HG03135 (cell line): Measurements from ENCODE around the gene TMX4.
"Not testable (repeated sequence)": the region's sequence is repeated elsewhere in the genome, so short reads cannot be mapped to it uniquely, and the experiment has no call there.

Source experiments
- ATAC-seq: cut with Tn5 transposase; IDR thresholded peaks from one replicate; pipeline ENCODE4 v1.9.1; 2021; ENCODE audit warnings: mild to moderate bottlenecking, moderate library complexity; ENCODE audit not compliant: unreplicated experiment

Gene TMX4

GRCh38 chr20:7974785-7975435 is 44.7 kb downstream of the TMX4 start:
- no peak for ATAC-seq

- ATAC-seq, result no peak
These were observed 47.9 kb downstream of the TMX4 start for GRCh38 chr20:7971536-7972280.

- no peak for ATAC-seq
These were observed 52.2 kb downstream of the TMX4 start for GRCh38 chr20:7967199-7967844.

DNA sequence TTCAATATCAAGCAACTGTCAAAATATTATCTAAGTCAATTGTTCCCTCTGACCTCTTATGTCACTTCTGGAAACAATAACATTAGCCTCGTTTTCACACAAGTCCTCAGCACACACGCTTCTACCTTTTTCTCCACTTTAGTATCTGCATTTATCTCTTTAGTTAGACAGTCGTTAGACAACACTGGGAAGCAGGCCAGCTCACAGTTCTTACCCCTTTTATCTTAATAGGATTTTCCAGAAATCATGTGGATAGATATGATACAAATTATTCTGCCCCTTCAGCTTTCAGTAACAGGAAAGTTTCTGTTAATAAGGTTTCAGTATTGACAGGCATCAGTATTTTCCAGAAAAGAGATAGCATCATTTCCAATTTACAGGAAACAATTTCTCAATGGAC is 53.4 kb downstream of the TMX4 start:
- ATAC-seq, result no peak

- ATAC-seq, result no peak
These were observed 60.1 kb downstream of the TMX4 start for GRCh38 chr20:7959484-7959883.

- ATAC-seq, result not testable (repeated sequence)
These were observed 63.0 kb downstream of the TMX4 start for GRCh38 chr20:7956561-7956960.

DNA sequence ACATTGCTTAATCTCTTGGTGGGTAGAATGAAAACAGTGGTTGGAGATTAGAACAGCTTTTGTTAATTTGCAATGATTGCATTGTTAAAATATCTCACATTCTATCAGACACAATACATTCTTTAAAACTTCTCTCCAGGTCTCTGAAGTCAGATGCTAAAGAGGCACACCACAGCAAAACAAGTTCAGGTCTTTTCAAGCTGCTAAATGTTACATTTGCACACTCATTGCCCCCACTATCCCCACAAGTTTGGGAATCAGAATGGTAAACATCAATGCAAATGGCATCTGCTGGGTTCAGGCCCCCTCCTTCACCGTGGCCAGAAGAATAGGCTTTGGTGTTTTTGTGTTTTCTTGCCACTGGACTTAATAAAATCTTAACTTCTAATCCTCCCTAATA is 69.2 kb downstream of the TMX4 start:
- no peak for ATAC-seq

GRCh38 chr20:7943891-7944290 is 75.7 kb downstream of the TMX4 start:
- ATAC-seq, result no peak

- ATAC-seq, result no peak
These were observed 79.2 kb downstream of the TMX4 start, which contains the start of gene HAO1 for GRCh38 chr20:7940341-7940740. Gene HAO1, minus strand, starts transcription at chr20:7940458. Its CDS starts 36 bp downstream, at chr20:7940422.

GRCh38 chr20:7939663-7940062 is 79.9 kb downstream of the TMX4 start:
- ATAC-seq, result no peak

DNA sequence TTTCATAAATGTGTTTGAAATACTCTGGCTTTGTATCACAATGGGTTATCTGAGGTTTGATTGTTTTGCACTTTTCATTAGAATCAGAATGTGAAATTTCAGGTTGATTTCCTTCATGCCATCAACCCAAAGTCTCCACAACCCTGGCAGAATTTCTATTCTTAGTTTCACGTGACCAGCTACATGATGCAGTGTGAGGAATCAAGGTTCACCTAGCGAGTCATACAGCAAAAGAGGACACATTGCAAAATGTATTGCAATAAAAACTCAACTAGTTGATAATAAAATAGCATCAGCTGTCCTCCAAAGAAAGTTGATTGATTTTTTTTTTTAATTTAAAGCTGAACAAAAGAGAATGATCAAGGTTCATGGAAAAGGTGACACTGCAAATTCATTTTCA is 81.5 kb downstream of the TMX4 start:
- no peak for ATAC-seq

- ATAC-seq, result no peak
These were observed 82.2 kb downstream of the TMX4 start for GRCh38 chr20:7937328-7937727.

DNA sequence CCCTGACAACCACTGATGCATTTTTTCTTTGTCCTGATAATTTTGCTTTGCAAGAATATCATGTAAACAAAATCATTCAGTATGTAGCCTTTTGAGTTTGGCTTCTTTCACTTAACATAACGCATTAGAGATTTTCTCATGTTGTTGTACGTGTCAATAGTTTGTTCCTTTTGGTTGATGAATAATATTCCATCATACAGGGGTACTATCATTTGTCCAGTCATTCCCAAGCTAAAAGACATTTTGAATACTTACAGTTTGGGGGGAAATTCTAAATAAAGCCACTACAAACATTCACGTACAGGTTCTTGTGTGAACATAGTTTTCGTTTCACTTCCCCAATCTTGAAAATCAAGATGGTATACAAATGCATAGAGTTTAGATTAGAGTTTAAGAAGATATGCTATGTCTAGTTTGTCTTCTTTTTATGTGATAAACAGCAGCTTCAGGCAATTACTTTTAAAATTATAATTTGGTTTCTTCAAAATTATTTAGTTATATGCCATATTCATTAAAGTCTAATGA is 84.5 kb downstream of the TMX4 start:
- peak; percentile 72 for ATAC-seq

DNA sequence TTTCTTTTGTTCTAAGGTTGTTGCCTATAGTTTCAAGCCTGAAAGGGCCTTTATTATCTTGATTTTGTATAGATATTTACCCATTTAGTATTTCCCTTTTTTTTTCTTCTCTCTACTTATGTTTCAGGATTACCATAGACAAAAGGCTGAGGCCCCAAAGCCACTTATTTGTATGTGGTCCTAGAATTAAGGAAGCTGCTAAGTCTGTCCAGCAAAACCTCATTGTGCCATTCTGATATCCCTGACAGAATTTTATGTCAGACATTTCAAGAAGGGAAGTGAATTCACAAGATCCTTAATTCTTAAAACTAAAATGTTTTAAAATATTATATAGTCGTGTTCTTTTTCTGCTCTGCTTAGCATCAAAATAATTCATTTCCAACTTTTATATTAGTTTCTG is 86.2 kb downstream of the TMX4 start:
- ATAC-seq, result no peak

DNA sequence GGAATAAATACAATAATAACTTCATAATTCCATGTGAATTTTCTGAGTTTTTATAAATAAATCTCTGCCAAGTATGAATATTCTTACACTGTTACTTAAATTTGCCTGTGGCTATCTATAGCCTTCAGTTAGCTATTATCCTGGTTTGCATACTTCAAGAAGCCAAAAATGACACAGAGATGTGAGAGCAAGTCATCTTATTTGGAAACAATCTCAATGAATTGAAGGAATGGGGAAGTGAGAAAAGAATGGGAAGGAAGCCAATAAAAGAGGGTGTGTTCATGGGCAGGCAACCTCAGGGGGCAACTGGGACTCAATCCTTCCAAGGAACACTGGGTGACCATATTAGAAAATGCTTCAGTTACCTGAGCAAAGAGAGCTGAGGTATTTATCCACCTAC is 89.2 kb downstream of the TMX4 start:
- ATAC-seq, result no peak
